Measurements from ENCODE around the gene B9D1.

The B9D1 gene

DNA sequence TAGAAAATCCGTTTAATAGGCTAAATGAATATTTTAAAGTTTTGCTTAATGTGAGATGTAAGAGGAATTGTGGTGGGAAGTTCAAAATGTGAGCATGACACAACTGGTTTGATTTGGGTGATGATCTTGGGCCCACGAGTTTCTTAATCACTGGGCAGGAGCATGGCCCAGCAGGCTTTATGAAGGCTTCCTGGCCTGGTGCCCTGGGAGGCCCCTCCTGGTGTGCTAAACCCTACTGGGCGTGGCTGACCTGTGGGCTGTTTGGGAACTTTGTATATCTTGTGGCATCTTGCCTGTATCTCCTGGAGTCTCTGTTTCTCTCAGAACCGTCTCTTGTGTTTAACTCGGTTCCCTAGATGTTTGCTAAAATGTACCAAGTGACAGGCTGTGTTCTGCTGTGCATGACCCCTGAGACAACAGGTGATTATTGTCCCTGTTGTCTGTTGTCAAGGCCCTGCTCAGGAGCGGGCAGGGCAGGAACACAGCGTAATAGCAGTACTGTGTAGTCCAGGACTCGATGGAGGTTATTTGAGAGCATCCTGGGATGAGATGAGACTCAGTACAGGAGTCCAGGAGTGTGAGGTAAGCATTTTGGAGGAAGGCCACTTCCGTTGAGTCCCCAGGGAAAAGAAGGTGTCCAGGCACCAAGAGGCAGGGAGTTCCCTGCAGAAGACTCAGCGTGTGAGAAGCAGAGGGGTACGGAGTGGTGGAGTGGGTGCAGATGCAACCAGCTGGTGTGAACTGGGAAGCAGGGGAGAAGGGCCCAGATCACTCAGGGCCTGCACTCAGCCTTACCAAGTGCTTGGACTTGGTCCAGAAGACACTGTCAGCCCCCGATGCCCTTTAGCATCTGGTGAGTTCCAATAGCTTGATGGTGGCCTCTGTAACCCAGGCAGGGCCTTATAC lies 48.5 kb downstream of the B9D1 start:
- H3K4me3 ChIP-seq (ENCODE audit: low read depth, low read length), result no peak overlapping the region
- TF ChIP-seq, protein P1, sequence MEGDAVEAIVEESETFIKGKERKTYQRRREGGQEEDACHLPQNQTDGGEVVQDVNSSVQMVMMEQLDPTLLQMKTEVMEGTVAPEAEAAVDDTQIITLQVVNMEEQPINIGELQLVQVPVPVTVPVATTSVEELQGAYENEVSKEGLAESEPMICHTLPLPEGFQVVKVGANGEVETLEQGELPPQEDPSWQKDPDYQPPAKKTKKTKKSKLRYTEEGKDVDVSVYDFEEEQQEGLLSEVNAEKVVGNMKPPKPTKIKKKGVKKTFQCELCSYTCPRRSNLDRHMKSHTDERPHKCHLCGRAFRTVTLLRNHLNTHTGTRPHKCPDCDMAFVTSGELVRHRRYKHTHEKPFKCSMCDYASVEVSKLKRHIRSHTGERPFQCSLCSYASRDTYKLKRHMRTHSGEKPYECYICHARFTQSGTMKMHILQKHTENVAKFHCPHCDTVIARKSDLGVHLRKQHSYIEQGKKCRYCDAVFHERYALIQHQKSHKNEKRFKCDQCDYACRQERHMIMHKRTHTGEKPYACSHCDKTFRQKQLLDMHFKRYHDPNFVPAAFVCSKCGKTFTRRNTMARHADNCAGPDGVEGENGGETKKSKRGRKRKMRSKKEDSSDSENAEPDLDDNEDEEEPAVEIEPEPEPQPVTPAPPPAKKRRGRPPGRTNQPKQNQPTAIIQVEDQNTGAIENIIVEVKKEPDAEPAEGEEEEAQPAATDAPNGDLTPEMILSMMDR (IDR thresholded peaks at IDR 0.05; ENCODE audit: insufficient read depth, low read depth, low read length, missing control alignments), result no peak
- DNase-seq (ENCODE audit: low read depth), result no peak

DNA sequence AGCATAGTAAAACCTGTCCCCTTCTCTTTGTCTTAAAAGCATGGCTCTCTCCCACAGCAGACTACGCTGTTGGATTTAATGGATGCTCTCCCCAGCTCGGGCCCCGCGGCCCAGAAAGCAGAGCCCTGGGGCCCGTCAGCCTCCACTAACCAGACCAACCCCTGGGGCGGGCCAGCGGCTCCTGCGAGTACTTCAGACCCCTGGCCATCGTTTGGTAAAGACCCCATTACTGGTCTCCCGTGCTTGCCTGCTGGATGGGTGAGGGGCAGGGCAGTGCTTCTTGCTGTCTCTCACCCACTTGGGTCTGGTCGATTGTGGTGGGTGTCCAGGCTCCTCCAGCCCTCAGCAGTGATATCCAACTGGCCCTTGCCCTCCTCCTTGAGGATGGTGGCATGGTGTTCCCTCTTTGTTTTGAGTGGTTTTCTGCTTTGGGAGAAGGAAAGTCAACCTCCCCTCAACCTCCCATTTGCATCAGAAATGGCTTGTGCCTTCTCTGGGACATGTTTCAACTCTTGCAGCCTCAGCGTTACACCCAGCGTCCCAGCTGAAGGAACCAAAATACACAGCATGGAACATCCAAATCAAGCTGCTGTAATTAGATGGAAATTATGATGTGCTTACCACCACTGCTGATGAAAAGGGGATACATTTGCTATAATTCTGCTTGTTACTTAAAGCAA lies 49.3 kb downstream of the B9D1 start:
- TF ChIP-seq, protein P1 (IDR thresholded peaks at IDR 0.05; ENCODE audit: insufficient read depth, low read depth, low read length, missing control alignments), result no peak
- no peak for DNase-seq (ENCODE audit: low read depth)
- no peak overlapping the region for H3K4me3 ChIP-seq (ENCODE audit: low read depth, low read length)

DNA sequence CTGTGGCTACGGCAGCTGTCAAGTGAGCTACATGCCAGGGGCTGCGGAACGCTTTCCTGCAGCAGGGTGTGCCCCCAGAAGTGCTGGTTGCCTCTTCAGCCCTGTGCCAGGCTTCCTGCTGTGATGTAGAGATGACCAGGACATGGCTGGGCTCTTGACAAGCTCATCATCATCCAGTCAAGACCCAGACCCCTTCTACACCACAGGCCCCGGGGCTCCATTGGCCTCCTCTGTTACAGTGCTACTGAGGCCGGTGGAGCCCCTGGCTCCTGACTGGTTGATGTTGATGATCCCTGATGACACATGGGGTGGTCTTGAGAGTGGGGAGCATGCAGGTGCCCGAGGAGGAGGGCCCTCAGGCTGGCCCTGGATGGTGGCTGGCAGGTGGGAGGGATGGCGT lies 50.1 kb downstream of the B9D1 start:
- TF ChIP-seq, protein P1 (IDR thresholded peaks at IDR 0.05; ENCODE audit: insufficient read depth, low read depth, low read length, missing control alignments), result no peak
- DNase-seq (ENCODE audit: low read depth), result no peak
- H3K4me3 ChIP-seq (ENCODE audit: low read depth, low read length), result no peak overlapping the region

DNA sequence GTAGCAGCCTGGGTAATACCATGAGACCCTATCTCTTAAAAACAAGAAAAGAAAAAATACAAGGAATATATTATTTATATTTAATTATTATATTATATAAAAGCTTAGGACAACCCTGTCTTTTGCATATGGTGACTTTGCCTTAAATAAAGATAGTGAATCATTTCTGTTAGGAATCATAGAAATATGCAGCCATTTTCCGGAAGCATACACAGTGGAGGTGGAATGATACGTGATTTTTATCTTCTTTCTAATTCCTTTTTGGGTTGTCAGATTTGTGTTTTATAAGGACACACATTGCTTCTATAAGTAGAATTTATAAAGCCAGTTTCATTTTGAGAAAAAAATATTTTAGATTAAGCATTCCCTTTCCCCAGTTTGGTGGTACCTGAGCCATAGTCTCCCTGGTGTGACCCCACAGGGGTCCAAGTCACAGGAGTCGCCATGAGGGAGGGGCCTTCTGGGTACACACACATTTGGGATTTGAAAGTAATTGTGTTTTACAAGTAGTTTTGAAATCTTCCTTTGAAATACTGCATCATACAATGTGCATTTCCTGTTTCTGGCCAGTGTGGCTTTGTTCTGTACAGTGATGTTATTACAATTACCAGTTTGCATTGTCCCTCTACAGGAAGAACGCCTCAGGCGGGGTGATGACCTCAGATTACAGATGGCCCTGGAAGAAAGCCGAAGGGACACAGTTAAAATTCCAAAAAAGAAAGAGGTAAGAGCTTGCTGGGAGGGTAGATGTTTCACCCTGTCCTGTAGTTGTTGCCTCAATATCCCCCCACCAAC lies 50.9 kb downstream of the B9D1 start:
- TF ChIP-seq, protein P1 (IDR thresholded peaks at IDR 0.05; ENCODE audit: insufficient read depth, low read depth, low read length, missing control alignments), result no peak
- no peak overlapping the region for H3K4me3 ChIP-seq (ENCODE audit: low read depth, low read length)
- DNase-seq (ENCODE audit: low read depth), result no peak

DNA sequence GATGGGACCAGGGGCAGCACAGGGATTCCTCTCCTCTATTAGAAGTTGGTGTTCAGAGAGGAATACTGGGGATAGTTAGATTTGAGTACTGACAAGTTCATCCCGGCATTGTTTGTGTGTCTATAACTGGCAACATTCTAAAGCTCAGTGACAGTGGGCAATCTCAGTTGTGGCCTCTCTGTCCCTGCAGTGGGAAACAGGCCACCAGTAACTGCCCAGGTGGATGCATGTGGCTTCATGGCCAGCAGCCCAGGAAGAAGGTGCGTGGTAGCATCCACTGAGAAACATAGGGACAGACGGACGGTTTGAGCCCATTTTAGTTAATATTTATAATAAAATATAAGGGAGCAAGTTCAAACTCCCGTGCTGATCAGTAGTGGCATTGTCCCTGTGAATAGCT lies 51.5 kb downstream of the B9D1 start:
- H3K4me3 ChIP-seq (ENCODE audit: low read depth, low read length), result no peak overlapping the region
- no peak for DNase-seq (ENCODE audit: low read depth)
- TF ChIP-seq, protein P1 (IDR thresholded peaks at IDR 0.05; ENCODE audit: insufficient read depth, low read depth, low read length, missing control alignments), result no peak

DNA sequence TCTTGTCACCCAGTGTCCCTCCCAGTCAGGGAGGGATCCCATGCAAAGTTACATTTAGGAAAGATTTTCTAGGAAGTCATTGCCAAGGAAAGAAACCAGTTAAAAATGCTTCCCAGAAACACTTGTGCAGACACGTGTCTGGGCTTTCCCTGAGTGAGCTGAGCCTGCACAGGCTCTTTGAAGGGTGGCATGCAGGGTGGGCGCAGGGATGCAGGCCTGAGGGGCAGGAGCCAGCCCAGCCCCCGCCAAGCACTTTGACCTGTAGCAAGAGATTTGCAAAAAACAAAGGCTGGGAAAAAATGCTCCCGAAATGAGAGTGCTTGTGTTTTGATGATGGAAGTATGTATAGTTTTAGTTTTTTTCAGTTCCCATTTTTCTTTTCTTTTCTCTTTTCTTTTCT lies 52.4 kb downstream of the B9D1 start:
- TF ChIP-seq, protein P1 (IDR thresholded peaks at IDR 0.05; ENCODE audit: insufficient read depth, low read depth, low read length, missing control alignments), result no peak
- no peak overlapping the region for H3K4me3 ChIP-seq (ENCODE audit: low read depth, low read length)
- DNase-seq (ENCODE audit: low read depth), result no peak
